Stimulated activated CD8-positive, alpha-beta memory T cell treated with anti-CD3 and anti-CD28 coated beads, Interleukin-7, amount 100 ng/mL, for 4 hours (primary cell): ENCODE data around the gene MPG.

Experiments
- DNase-seq, 2 donors: peaks; one replicate each; pipeline ENCODE4 v3.0.0-alpha.2; 2020; ENCODE audit warnings: low read depth in 2 of 2

Gene MPG

DNA sequence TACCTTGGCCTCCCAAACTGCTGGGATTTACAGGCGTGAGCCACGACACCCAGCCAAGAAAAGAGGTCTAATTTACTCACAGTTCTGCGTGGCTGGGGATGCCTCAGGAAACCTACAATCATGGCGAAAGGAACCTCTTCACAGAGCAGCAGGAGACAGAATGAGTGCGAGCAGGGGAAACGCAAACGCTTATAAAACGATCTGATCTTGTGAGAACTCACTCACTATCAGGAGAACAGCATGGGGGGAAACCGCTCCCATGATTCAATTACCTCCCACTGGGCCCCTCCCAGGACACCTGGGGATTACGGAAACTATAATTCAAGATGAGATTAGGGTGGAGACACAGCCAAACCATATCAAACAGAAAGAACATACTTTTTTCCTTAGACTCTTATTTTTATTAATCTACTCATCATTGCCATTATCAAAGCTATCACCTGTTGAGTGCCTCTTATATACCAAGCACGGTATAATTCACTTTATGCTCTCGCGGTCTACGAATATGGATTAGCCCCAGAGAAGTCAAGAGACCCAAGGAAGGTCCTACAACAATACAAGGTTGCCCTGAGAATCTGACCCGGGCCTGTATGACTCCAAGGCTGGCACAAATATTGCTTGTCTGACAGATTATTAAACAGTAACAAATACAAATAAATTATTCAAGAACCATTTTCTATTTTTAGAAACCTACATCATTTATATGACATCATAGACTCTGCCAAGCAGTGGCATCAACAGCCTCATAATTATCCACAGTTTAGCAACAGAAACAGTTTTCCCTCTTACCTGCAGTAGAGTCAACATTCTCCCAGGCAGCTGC, 27.0 kb upstream of the MPG start:
- DNase-seq: no peak

DNA sequence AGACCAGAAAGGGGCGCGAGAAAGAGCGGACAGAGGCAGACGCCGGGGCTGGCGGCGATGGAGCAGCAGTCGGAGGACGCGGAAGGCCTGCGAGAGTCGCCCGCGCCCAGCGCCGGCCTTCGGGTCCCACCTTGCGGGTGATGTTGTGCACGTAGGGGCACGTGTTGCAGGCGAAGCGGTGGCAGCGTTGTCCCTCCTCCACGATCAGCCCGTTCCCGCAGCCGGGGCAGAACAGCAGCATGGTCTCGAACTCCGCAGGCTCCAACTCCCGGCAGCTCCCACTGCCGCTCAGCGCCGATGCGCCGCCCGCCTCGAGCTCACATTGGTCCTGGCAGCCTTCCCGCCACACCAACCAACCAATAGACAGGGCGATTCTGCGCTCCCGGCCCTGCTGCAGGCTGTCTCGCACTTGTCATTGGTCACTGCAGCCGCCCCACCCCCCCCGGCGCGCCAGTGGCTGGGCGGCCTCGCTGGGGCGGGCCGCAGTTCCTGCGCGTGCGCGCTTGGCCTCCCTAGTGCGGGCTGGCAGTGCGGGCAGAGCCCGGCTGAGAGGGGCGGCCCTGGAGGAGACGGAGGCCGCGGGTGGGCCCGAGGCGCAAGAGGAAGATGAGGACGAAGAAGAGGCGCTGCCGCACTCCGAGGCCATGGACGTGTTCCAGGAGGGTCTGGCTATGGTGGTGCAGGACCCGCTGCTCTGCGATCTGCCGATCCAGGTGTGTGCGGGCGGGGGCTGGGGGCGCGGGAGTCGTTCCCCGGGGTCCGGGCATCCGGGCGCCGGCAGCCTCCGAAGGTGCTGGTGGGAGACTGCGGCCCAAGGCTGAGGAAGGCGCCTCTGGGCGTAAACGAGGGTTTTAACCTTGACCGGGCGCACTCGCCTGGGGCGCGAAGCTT, 24.4 kb upstream of the MPG start, which contains the start of the genes POLR3K and SNRNP25:
POLR3K (minus strand) TSS at position 263 of the 891 bp plus-strand sequence; CDS start at position 241, 22 bp downstream.
SNRNP25 (plus strand) TSS at position 483 of the 891 bp plus-strand sequence; CDS start at position 672, 189 bp downstream.
- DNase-seq: peak; percentile 96

DNA sequence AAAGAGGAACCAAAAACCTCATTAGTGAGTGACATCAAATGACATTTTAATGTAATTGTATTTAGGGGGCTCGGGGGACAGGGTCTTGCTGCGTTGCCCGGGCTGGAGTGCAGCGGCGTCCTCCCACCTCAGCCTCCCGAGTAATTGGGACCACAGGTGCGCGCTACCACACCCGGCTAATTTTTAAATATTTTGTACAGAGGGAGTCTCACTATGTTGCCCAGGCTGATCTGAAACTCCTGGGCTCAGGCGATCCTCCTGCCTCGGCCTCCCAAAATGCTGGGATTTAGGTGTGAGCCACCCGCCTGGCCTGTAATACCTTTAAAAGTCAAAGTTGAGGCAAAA, 23.8 kb upstream of the MPG start:
- no peak for DNase-seq

DNA sequence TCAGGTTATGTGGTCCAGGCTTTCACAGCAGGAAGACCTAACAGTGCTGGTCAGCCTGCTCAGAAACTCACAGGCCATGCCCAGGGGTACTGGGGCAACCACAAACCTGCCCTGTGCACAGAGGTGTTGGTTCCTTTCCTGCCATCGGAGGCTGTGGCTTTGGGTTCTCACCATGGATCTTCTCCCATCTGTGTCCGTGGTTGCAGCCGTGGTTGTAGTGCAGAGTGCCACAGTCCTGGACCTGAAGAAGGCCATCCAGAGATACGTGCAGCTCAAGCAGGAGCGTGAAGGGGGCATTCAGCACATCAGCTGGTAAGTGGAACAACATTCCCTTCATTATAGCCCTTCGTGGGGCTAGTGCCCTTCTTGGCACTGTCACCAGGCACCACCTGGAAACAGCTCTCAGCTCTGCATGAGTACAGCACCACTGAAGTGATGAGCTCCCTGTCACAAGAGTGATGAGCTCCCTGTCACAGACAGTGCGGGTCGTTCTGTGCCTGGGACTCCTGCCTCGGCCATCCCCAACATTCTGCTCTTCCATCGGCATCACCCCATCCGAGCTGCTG, 22.4 kb upstream of the MPG start:
- DNase-seq: no peak

DNA sequence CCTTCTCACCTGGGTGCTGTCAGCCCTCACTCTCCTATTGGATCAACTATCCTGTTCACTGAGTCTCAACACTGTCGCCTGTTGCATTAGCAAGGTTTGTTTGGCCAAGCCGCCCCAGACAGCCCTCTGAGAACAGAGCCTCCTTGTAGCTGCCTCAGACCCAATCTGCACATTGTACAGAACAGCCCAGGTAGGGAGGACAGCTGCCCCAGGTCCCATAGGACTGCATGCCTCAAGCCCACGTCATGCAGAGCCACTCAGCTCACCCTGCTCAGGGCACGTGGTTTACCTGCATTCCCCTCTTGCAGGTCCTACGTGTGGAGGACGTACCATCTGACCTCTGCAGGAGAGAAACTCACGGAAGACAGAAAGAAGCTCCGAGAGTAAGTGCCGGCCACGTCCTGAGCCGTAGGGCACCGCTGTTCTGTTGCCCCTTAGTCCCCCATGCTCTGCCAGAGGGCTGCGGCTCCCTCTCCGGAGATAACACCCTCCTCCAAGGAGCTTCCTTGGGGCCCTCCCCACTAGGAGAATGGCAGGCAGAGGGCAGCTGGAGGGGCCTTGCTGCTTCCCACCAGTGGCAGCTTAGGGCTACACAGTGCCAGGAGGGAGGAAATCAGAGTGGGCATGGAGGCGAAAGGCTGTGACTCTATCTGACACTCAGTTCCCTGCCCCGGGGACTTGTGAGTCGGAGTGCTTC, 21.6 kb upstream of the MPG start:
- no peak for DNase-seq

DNA sequence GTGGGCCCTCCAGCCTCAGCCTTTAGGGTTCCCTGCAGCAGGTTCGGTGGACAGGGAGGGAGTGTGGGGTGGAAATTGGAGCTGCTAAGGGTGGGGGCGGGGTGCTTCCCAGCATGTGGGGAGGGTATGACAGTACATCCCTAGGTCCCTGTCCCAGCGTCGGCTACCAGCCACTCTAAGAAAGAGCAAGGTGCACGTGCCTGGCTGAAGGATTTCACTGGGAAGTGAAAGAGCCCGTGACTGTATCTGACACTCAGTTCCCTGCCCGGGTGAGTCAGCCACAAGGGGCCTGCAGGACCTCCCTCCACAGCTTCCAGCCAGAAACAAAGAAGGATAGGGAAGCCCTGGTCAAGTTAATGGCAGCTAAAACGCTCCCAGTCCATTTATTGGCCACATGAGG, 20.3 kb upstream of the MPG start:
- no peak for DNase-seq

DNA sequence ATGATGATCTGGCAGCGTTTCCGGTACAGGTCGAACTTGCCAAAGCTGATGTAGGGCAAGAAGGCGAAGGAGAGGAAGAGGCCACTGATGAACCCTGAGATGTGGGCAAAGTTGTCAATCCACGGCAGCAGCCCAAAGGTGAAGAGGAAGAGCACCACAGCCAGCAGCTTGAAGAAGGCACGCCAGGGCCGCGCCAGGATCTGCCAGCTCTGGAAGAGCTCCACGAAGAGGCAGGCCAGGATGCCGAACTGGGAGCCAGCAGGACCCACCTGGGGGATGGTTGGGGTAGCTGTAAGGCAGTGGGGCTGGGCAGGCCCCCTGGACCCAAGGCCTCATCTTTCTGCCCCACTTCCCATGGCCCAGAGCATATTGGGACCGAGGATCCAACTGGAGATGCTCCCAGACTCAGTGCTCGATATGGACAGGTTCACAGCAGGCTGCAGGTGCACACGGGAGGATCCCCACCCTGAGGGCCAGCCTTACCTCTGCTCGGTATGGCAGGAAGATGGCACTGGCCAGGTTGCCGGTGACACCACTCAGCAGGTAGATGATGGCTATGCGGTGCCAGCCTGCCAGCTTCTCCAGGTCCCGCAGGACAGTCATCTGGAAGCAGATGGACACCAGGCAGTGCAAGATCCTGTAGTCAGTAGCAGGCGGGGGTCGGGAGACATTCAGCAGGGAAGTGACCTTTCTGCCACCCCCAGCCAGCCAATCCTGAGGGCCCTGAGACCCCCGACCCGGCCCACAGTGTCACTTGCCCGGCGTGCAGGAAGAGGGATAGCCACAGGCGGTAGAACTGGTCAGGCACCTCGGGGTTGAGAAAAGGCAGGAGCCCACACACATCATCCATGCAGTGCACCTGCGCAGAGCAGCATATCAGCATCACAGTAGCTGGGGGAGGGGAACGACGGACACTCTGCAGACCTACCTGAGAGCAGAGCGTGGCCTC, 19.3 kb upstream of the MPG start:
- DNase-seq: no peak

DNA sequence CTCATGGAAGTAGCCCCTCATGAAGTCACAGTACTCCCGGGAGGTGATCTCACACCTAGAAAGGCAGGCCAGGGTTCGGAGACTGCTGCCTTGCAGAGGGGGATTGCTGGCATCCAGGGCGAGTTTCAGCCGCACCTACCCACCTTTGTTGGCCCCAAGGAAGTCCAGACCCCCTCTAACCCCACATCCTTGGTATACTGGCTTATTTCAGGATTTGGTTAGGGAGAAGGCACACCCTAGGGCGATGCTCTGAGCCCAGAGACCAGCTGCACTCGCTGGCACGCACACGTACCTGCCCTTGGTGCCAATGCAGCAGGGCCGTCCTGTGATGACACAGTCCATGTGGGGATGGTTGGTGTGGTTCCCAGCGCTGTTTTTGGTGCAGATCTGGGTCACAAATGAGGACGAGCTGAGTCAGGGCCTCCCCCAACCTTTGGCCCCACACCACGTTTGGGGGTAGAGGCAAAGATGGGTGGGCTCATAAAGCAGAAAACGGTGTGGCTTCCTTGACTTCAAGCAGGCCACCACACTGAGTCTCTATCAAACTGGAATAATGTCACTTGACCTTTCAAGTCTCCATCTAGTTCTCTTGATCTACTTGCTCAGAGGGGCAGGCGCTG, 18.5 kb upstream of the MPG start:
- DNase-seq: no peak

DNA sequence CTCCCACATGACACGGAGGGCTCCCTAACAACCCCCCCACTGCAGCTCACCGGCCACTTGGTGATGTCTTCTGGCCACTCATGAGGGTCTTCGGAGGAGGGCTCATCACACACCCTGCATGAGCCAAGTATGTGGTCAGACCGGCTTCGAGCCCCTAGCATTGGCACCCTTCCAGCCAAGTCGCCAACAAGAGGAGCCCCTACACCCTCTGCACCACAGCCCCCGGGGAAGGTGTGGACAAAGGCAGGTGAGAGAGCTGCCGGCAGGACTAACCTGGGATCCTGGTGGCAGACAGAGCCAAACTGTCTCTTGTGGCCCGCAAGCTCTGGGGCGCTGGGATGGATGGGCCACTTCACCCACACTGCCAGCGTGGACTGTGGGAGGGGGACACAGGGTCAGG, 17.9 kb upstream of the MPG start:
- DNase-seq: no peak

DNA sequence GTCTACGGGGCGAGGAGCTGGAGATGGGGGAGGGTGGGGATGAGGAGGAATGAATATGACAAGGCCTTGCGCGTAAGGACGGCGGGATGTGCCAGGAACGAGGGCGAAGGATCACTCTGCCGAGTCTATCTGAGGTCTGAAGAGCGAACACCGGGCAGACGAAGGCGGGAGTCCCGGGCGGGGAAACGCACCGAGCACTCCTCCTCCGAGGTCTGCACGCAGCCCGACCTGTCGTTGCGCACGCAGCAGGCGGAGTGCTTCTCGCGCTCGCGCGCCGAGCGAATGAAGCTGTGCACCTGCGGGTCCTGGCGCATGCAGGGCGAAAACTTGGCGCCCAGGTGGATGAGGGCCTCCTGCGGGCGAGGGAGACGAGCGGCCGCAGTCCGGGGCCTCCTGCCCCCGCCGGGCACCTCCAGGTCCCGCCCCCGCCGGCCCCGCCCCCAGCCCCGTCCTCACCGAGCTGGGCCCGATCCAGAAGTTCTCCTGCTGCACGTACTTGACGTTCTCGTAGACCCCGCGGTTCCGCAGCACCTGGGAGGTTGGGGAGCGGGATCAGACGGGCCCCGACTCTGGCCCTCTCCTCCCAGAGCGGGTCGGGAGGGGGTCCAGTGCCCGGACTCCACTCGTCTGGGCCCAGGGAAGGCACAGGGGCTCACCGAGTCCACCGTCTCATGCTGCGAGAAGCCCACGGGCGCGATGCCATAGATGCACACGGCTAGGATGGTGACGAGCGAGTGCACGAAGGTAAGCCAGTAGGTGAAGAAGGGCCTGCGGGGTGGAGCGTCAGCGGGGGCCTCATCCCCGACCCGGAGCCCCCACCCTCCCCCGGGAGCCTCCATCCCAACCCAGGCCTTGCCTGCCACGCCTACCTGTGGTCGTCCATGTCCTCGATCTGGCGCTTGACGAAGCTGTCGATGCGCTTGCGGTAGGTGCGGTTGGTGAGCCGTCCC, 16.8 kb upstream of the MPG start:
- no peak for DNase-seq

DNA sequence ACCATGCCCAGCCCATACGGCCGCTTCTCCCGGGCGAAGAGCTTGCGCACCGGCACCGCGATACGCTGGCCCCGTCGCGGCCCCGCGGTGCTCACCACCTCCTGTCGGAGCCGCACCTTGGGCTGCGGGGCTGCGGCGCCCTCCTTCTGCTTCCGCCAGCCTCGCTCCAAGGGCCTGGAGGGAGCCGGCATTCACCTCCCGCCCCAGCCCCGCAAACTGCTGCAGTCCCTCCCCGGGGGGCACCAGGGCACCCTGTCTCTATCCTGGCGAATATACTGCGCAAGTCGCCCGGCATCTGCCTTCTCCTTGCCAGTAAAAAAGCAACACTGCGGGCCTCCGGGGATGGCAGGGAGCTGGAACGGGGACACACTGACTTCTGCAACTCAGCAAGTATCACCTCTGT, 16.1 kb upstream of the MPG start:
- no peak for DNase-seq

DNA sequence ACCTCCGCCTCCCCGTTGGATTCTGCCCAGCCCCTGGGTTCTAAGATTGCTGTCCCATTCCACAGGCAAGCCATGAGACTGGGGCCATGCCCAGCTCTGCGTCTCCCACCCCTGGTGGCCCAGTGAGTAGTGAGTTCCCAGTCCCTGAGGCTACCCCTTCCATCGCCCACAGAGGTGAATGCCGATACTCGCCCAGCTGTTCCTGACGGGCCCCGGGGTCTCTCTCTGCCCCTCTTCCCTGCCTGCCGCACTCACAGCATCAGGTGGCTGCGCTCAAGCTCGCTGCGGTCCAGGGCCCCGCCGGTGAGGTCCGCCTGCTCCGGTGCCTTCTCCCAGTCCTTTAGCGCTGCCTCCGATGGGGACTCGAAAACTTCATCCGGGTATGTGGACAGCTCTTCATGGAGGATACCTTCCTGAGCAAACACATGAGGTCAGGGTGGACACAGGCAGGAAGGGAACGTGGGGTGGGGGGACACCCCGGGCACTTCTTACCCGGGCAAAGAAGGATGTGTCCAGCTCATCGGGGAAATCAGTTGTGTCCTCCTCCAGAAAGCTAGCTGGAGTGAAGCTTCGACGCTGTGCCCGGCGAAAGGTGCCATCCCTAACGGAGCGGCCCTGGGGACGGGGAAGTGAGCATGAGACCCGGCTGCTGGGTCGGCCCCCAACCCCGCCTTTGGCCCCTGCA, 15.6 kb upstream of the MPG start:
- no peak for DNase-seq

DNA sequence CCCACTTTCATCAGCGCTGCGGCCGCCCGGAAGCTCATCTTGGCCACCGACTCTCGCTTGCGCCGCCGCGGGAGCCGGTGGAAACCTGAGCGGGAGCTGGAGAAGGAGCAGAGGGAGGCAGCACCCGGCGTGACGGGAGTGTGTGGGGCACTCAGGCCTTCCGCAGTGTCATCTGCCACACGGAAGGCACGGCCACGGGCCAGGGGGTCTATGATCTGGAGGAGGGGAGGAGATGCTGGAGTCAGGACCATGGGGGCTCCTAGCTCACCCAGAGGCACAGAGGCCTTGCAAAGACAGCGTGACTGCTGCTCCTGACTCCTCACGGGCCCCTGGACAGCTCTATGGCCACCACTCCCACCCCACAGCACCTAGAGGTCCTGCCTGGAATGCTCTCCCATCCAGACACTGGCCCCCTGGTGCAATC, 15.0 kb upstream of the MPG start:
- DNase-seq: no peak

DNA sequence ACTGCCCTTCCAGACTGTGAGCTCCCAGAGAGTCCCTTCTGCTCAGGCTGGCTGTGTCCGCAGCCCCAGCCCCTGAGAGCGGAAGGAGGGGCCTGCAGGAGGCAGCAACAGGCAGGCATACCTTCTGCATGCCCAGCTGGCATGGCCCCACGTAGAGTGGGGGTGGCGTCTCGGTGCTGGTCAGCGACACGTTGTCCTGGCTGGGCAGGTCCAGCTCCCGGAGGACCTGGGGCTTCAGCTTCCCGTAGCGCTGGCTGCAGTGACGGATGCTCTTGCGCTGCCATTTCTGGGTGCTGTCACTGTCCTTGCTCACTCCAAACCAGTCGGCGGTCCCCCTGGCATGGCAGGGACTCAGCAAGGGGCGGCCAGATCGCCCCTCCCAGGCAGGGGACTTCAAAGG, 14.6 kb upstream of the MPG start:
- DNase-seq: no peak

DNA sequence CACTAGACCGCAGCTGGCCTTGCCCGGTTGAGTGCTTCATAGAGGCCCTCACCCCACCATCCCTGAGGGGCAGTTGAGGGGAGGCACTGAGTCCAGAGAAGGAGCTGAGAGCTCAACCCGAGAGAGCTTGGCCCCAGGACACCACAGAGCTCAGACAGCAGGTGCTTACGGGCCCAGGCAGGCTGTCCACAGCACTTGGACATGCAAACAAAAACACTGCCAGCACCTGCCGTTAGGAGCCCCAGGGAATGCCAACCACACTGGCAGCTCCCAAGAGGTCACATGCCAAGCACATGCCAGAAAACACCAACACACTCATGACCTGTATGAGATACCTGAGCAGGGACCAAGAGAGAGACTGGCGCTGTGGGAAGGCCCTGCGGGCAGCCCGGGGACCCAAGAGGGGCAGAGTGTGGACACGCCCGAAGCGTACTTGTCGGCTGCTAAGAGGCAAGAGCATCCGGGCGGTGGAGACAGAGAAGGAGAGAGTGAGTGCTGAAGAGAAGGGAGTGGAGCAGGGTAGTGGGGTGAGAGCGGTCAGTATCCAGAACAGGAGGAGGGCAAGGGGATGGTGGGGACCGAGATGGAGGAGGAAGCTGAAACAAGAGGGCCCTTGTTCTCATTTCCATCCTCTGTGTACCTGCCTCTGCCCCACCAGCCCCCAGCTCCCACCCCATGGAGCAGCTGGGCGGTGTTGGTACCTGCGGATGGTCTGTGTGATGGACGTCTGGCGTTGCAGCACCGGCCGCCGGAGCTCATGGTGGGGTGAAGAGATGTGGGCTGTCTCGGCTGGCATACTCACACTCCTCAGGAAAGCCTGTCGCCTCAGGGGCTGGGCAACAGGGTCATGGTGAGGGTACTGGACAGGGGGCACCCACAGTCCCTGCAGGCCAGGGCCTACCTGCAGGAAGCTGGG, 13.8 kb upstream of the MPG start:
- no peak for DNase-seq

DNA sequence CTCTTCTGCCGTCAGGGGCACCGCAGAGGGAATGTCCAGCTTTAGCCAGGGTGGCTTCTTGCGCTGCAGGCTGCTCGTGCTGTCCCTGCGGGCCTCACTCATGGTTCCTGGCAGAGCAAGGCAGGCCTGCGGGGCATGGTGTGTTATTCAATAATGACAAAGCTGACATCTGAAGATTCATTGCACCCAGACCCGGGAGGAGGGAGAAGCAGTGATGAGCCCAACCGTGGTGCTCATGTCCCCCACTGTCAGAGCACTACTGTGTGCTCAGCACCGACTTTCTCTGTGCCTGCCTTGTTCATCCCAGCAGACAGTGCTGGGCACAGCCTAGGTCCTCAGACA, 13.1 kb upstream of the MPG start:
- no peak for DNase-seq

DNA sequence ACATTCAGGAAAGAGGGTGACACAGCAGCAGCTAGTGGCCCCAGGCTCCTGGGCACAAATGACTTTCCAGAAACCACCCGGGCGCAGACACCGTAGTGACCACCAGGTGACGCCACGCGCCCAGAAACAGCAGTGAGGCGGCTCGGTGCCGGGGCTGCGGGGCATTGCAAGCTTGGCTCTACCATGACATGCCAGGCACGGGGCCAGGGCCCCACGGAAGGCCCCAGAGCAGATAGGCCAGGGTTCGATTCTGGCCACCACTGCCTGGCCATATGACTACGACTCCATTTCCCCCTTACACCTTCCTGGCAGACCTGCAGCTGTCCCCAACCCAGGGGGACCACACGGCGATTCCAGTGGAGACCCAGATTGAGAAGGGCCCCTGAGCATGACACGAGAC, 12.3 kb upstream of the MPG start:
- DNase-seq: peak; percentile 71 to 72
